H1 (cell line): ENCODE data around the gene TARP.
"Not testable (repeated sequence)": the region's sequence is repeated elsewhere in the genome, so short reads cannot be mapped to it uniquely, and the experiment has no call there.

Source experiments
- CTCF ChIA-PET: fragments of 300-600 bp; sonication (Branson Sonifier 250); formaldehyde crosslinking; loops from one replicate; lab custom pipeline; 2021; ENCODE audit not compliant: partially characterized antibody; lab: Charles Lee
- POLR2A ChIA-PET: fragments of 300-600 bp; sonication (Branson Sonifier 250); formaldehyde crosslinking; loops from one replicate; lab custom pipeline; 2021; ENCODE audit warnings: inconsistent platforms; ENCODE audit not compliant: partially characterized antibody; lab: Charles Lee
- DNase-seq, 2 experiments: peaks; one replicate each; pipeline versions ENCODE4 v3.0.0 to v3.0.0-alpha.2; 2010 to 2022; ENCODE audit warnings: low spot score in 2 of 2, low read depth in 1 of 2, mixed read lengths in 1 of 2
- FAIRE-seq: peaks from 2 replicates; lab custom pipeline; 2011; peaks lifted over from hg19 to GRCh38; lab: Jason Lieb, UNC
- H2AFZ ChIP-seq: 2 replicates; pipeline ENCODE4 v1.8.1; 2012; ENCODE audit warnings: low read length, inconsistent platforms
- H2AK5ac ChIP-seq: 2 replicates; pipeline ENCODE4 v1.6.1; 2013; ENCODE audit warnings: low read depth, low read length
- H2BK120ac ChIP-seq: replicated peaks from 2 replicates; pipeline ENCODE3; 2013; ENCODE audit warnings: low read depth, low read length, inconsistent platforms
- H2BK12ac ChIP-seq: 2 replicates; pipeline ENCODE4 v1.6.1; 2013; ENCODE audit warnings: low read depth, low read length
- H2BK15ac ChIP-seq: 2 replicates; pipeline ENCODE4 v1.6.1; 2013; ENCODE audit warnings: low read length
- H2BK20ac ChIP-seq: 2 replicates; pipeline ENCODE4 v1.6.1; 2013; ENCODE audit warnings: low read length
- H2BK5ac ChIP-seq: 2 replicates; pipeline ENCODE4 v1.6.1; 2013; ENCODE audit warnings: low read depth, low read length
- H3K14ac ChIP-seq: 2 replicates; pipeline ENCODE4 v1.6.1; 2013; ENCODE audit warnings: inconsistent platforms; ENCODE audit not compliant: insufficient read length
- H3K18ac ChIP-seq: 2 replicates; pipeline ENCODE4 v1.6.1; 2013; ENCODE audit warnings: low read length; ENCODE audit errors: extremely low read depth
- H3K23ac ChIP-seq: 2 replicates; pipeline ENCODE4 v1.6.1; 2013; ENCODE audit warnings: inconsistent platforms; ENCODE audit not compliant: insufficient read length
- H3K23me2 ChIP-seq: 2 replicates; pipeline ENCODE4 v1.6.1; 2013; ENCODE audit warnings: low read depth, low read length
- H3K27ac ChIP-seq: 2 replicates; pipeline ENCODE4 v1.6.1; 2011; ENCODE audit warnings: low read depth, low read length, inconsistent platforms
- H3K27me3 ChIP-seq, 4 experiments: replicated peaks in 1 of 4; 1 replicate in 1 of 4; 2 replicates in 3 of 4; pipeline versions ENCODE4 v1.6.1 to v1.8.1; 2011 to 2013; ENCODE audit warnings: low read length in 3 of 4, mild to moderate bottlenecking in 3 of 4, inconsistent platforms in 2 of 4, mixed read lengths in 2 of 4, moderate library complexity in 1 of 4; ENCODE audit not compliant: control insufficient read depth in 3 of 4, insufficient read depth in 3 of 4; ENCODE audit errors: extremely low read depth in 1 of 4
- H3K36me3 ChIP-seq, 4 experiments: 2 replicates each; pipeline versions ENCODE4 v1.6.1 to v1.8.1; 2011 to 2013; ENCODE audit warnings: mild to moderate bottlenecking in 4 of 4, low read length in 3 of 4, moderate library complexity in 2 of 4, control low read depth in 1 of 4, inconsistent platforms in 1 of 4; ENCODE audit not compliant: insufficient read depth in 4 of 4, control insufficient read depth in 2 of 4
- H3K4ac ChIP-seq: replicated peaks from 2 replicates; pipeline ENCODE3; 2013; ENCODE audit warnings: low read length, low read depth, mixed read lengths, inconsistent platforms; ENCODE audit not compliant: insufficient read length
- H3K4me1 ChIP-seq, 4 experiments: replicated peaks in 1 of 4; 1 replicate in 1 of 4; 2 replicates in 3 of 4; pipeline versions ENCODE4 v1.6.1 to v1.8.1; 2011 to 2013; ENCODE audit warnings: low read length in 3 of 4, inconsistent platforms in 2 of 4, mixed read lengths in 1 of 4; ENCODE audit not compliant: insufficient read depth in 4 of 4, control insufficient read depth in 3 of 4
- H3K4me2 ChIP-seq, 2 experiments: 2 replicates each; pipeline versions ENCODE4 v1.6.1 to v1.8.1; 2011 to 2013; ENCODE audit warnings: low read depth in 2 of 2, low read length in 2 of 2, control low read depth in 1 of 2, inconsistent platforms in 1 of 2, mild to moderate bottlenecking in 1 of 2; ENCODE audit not compliant: insufficient read depth in 1 of 2
- H3K4me3 ChIP-seq, 4 experiments: fragments of 200-600, 300-600 bp in 1 of 4; sonication (generic), shearing (Covaris generic), sonication (Bioruptor Twin) in 1 of 4; 2 replicates each; pipeline versions ENCODE4 v1.5.1 to v1.8.1; 2011 to 2016; ENCODE audit warnings: low read length in 4 of 4, low read depth in 3 of 4, control low read depth in 2 of 4, inconsistent platforms in 2 of 4, mild to moderate bottlenecking in 2 of 4, mixed read lengths in 1 of 4, moderate library complexity in 1 of 4; ENCODE audit not compliant: insufficient read depth in 2 of 4; ENCODE audit errors: extremely low read depth in 1 of 4
- H3K56ac ChIP-seq: replicated peaks from 2 replicates; pipeline ENCODE3; 2013; ENCODE audit warnings: low read depth, mild to moderate bottlenecking, mixed read lengths, low read length, inconsistent platforms; ENCODE audit not compliant: insufficient read length
- H3K79me1 ChIP-seq: 2 replicates; pipeline ENCODE4 v1.6.1; 2013; ENCODE audit warnings: low read depth, low read length, control low read depth
- H3K79me2 ChIP-seq, 2 experiments: 2 replicates each; pipeline versions ENCODE4 v1.6.1 to v1.8.1; 2012 to 2013; ENCODE audit warnings: low read length in 2 of 2, mild to moderate bottlenecking in 2 of 2, inconsistent platforms in 1 of 2; ENCODE audit not compliant: insufficient read depth in 2 of 2, control insufficient read depth in 1 of 2
- H3K9ac ChIP-seq, 4 experiments: replicated peaks in 1 of 4; 1 replicate in 1 of 4; 2 replicates in 3 of 4; pipeline versions ENCODE4 v1.6.1 to v1.8.1; 2011 to 2013; ENCODE audit warnings: low read depth in 3 of 4, low read length in 3 of 4, control low read depth in 2 of 4, mild to moderate bottlenecking in 2 of 4, moderate library complexity in 2 of 4, inconsistent platforms in 1 of 4; ENCODE audit errors: extremely low read depth in 1 of 4
- H3K9me3 ChIP-seq, 2 experiments: 2 replicates each; pipeline versions ENCODE4 v1.6.1 to v1.8.1; 2012 to 2013; ENCODE audit warnings: mild to moderate bottlenecking in 2 of 2, moderate library complexity in 2 of 2, control low read depth in 1 of 2, inconsistent platforms in 1 of 2, low read depth in 1 of 2, low read length in 1 of 2, mixed read lengths in 1 of 2; ENCODE audit not compliant: insufficient read depth in 2 of 2
- H4K20me1 ChIP-seq, 2 experiments: replicated peaks in 1 of 2; 2 replicates each; pipeline versions ENCODE3 to v1.8.1; 2011 to 2013; ENCODE audit warnings: inconsistent platforms in 2 of 2, low read length in 2 of 2, mild to moderate bottlenecking in 1 of 2; ENCODE audit not compliant: insufficient read depth in 2 of 2, control insufficient read depth in 1 of 2
- H4K5ac ChIP-seq: 2 replicates; pipeline ENCODE4 v1.6.1; 2013; ENCODE audit warnings: low read length, low read depth, mixed read lengths, inconsistent platforms; ENCODE audit not compliant: insufficient read length
- H4K8ac ChIP-seq: 2 replicates; pipeline ENCODE4 v1.8.0; 2013; ENCODE audit warnings: mild to moderate bottlenecking, moderate library complexity, low read length, inconsistent platforms; ENCODE audit not compliant: insufficient read depth; ENCODE audit errors: extremely low read depth
- H4K91ac ChIP-seq: replicated peaks from 2 replicates; pipeline ENCODE3; 2013; ENCODE audit warnings: low read length, mixed read lengths, inconsistent platforms; ENCODE audit not compliant: insufficient read length
- WGBS, 2 experiments: shearing (Covaris generic) in 1 of 2; methylation state at CpG; one replicate each; pipeline versions ENCODE4 v1.1.6 to v1.1.7; 2013 to 2015; ENCODE audit warnings: low lambda C conversion rate in 2 of 2, mixed read lengths in 2 of 2, inconsistent platforms in 1 of 2, low coverage in 1 of 2, missing lambda C conversion rate in 1 of 2; ENCODE audit not compliant: insufficient replicate concordance in 2 of 2, insufficient coverage in 1 of 2, insufficient read length in 1 of 2; ENCODE audit errors: extremely low coverage in 1 of 2, missing lambda C conversion rate in 1 of 2; 5-methylcytosine and 5-hydroxymethylcytosine counted together

Gene TARP

GRCh38 chr7:38263274-38263673, 10.2 kb downstream of the TARP start:
- H2BK12ac ChIP-seq, H3K9ac ChIP-seq, H3K14ac ChIP-seq, H2AFZ ChIP-seq, H4K20me1 ChIP-seq, H4K8ac ChIP-seq, FAIRE-seq, H3K27ac ChIP-seq, H3K18ac ChIP-seq, H3K9me3 ChIP-seq, POLR2A ChIA-PET, H4K91ac ChIP-seq, H3K56ac ChIP-seq, H4K5ac ChIP-seq, H3K4me3 ChIP-seq, DNase-seq, H2BK5ac ChIP-seq, H3K36me3 ChIP-seq, H3K23me2 ChIP-seq, H3K4me2 ChIP-seq, H2BK120ac ChIP-seq, H3K27me3 ChIP-seq, H3K23ac ChIP-seq, H2AK5ac ChIP-seq, H2BK15ac ChIP-seq, H3K4me1 ChIP-seq, H2BK20ac ChIP-seq, H3K79me2 ChIP-seq, H3K4ac ChIP-seq, H3K79me1 ChIP-seq: not testable (repeated sequence)
- 85% methylated on average over 1 of the region's 1 CpG; no CpG with 5 or more reads in 1 of the 2 experiments for WGBS, 2 experiments
- CTCF ChIA-PET = interaction anchor here (2.0 kb wide), 1 partner anchor 55 kb away, joined by 9 read pairs; no protein-coding TSS in a partner anchor
